OCI-LY3 (cell line): Measurements from ENCODE around the gene LAMC1.

Experiments used
- CTCF ChIP-seq: fragments of 200-600, 300-600 bp; sonication (generic); IDR thresholded peaks from 2 replicates; pipeline ENCODE4 v1.5.1; 2014; ENCODE audit warnings: antibody characterized with exemption, low read length, low read depth
- EZH2phosphoT487 ChIP-seq: fragments of 200-600 bp; shearing (Covaris generic); IDR thresholded peaks from 2 replicates; pipeline ENCODE4 v1.6.1; 2018; ENCODE audit warnings: antibody characterized with exemption, mixed run types, low read depth

- TF ChIP-seq CTCF (no peak), EZH2phosphoT487 (no peak)
These were observed 157.0 kb downstream of the LAMC1 start for GRCh38 chr1:183180218-183180617.
